Ovary (tissue), 9 donors: ENCODE measurements around the gene ASCC3. TPM values are rescaled to one million over a fixed set of nuclear protein-coding genes. Genes with fewer than 3 reads are reported as not detected.

Experiments used
- DNase-seq, 5 donors: peaks; one replicate each; pipeline ENCODE4 v3.0.0-alpha.2; 2019 to 2020
- H3K27ac ChIP-seq, 2 donors: fragments of 200-600 bp; one replicate each; pipeline versions ENCODE4 v1.5.1 to v1.8.0; 2019 to 2022
- H3K27me3 ChIP-seq: fragments of 200-600 bp; one replicate; pipeline ENCODE4 v1.8.0; 2022
- H3K36me3 ChIP-seq: fragments of 200-600 bp; sonication (generic); one replicate; pipeline ENCODE4 v1.5.1; 2019
- H3K4me1 ChIP-seq: one replicate; pipeline ENCODE4 v1.8.1; 2013; ENCODE audit warnings: mild to moderate bottlenecking, moderate library complexity; ENCODE audit not compliant: insufficient read depth
- H3K4me3 ChIP-seq: fragments of 200-600 bp; sonication (generic); one replicate; pipeline ENCODE4 v1.5.1; 2017
- H3K9me3 ChIP-seq, 2 donors: fragments of 200-600 bp in 1 of 2; sonication (generic) in 1 of 2; one replicate each; pipeline versions ENCODE4 v1.5.1 to v1.8.1; 2013 to 2019; ENCODE audit warnings: mild to moderate bottlenecking in 1 of 2, moderate library complexity in 1 of 2
- CTCF ChIP-seq, 3 donors: fragments of 450-650 bp in 2 of 3; fragments of 200-600 bp in 1 of 3; IDR thresholded peaks; one replicate each; pipeline versions ENCODE4 v1.5.1 to v1.8.0; 2016 to 2022; ENCODE audit warnings: antibody characterized with exemption in 3 of 3, mild to moderate bottlenecking in 1 of 3
- EP300 ChIP-seq: sonication (generic); formaldehyde crosslinking; IDR thresholded peaks from one replicate; pipeline ENCODE4 v1.6.1; 2017; ENCODE audit warnings: antibody characterized with exemption
- POLR2A ChIP-seq: fragments of 450-650 bp; IDR thresholded peaks from one replicate; pipeline ENCODE4 v1.6.1; 2017; ENCODE audit warnings: antibody characterized with exemption, mild to moderate bottlenecking, moderate library complexity
- WGBS, 3 donors: extraction: QIAGEN DNeasy Blood & Tissue Kit in 1 of 3; methylation state at CpG; one replicate each; pipeline versions ENCODE4 v1.1.5 to v1.1.7; 2013 to 2017; 5-methylcytosine and 5-hydroxymethylcytosine counted together
- intact Hi-C, 4 donors: fragments of 100-400 bp; cut with DNase I; formaldehyde crosslinking; loops; one replicate each; pipeline versions ENCODE4 v1.11.0 to v1.15.1; 2022 to 2023
- polyA plus RNA-seq, 2 donors: library from polyadenylated mRNA; stranded (reverse); fragments of 200-250 nt in 1 of 2; fragments of 350-450 nt in 1 of 2; fragmentation: Illumina TruSeq in 1 of 2; extraction: RNeasy Lipid Tissue Mini Kit (QIAGEN cat#74804) in 1 of 2; gene quantifications; one replicate each; pipeline ENCODE4 v1.2.3, GENCODE V29; 2013 to 2014
- total RNA-seq, 7 donors: library from RNA; depleted of rRNA in 2 of 7; stranded (reverse); fragments of >200 nt in 2 of 7; fragmentation: NEBNext Ultra II Directional in 3 of 7; extraction: Animal tissue kit (Norgen Biotek cat#: 25700) in 3 of 7; gene quantifications; one replicate each; pipeline versions ENCODE4 v1.1.0 to v1.2.4, GENCODE V29; 2016 to 2023
- donor health status: DM: no; HTN: no; CAD: no; lungs with moderate emphysema.
- donor health status: DM: no; HTN: no; CAD: no.
- donor health status: Bipolar disorder and iron deficiency.
- donor health status: DM: yes; HTN: yes; CAD: no.
- donor health status: DM: no; HTN: no; CAD: no.
- donor health status: DM: yes; HTN: yes; CAD: no.

ASCC3 gene
- total and polyA plus RNA-seq, 9 donors = 8.2 to 34.2 (median 22.0) TPM

- no peak overlapping the region for H3K27ac ChIP-seq
- H3K4me3 ChIP-seq = no peak overlapping the region
- peaks cover 5% of the 10 kb centered on the region for H3K4me1 ChIP-seq
- no peak for DNase-seq
- H3K9me3 ChIP-seq = no peaks in the 10 kb centered on the region
- H3K36me3 ChIP-seq = no peaks in the 10 kb centered on the region
- H3K27me3 ChIP-seq = no peaks in the 10 kb centered on the region
- intact Hi-C loops = no loop called here
- TF ChIP-seq EP300 = no peak
Measured at GRCh38 chr6:100877851-100878250, 3.3 kb downstream of the ASCC3 start.

- no peaks in the 10 kb centered on the region for H3K9me3 ChIP-seq
- no peaks in the 10 kb centered on the region for H3K4me1 ChIP-seq
- no peak for DNase-seq
- intact Hi-C loops = no loop called here
- H3K27ac ChIP-seq = no peak overlapping the region
- H3K27me3 ChIP-seq = no peaks in the 10 kb centered on the region
- TF ChIP-seq POLR2A = no peak
- no peak for TF ChIP-seq CTCF (IDR thresholded peaks at IDR 0.05)
- no peak for TF ChIP-seq EP300
- H3K4me3 ChIP-seq = no peak overlapping the region
- H3K36me3 ChIP-seq = no peaks in the 10 kb centered on the region
Measured at GRCh38 chr6:100876251-100876650, 4.9 kb downstream of the ASCC3 start.

- Histone ChIP-seq H3K4me3 (no peak overlapping the region), H3K27ac (no peak overlapping the region), H3K36me3 (no peaks in the 10 kb centered on the region), H3K4me1 (no peaks in the 10 kb centered on the region), H3K9me3 (no peaks in the 10 kb centered on the region), H3K27me3 (no peaks in the 10 kb centered on the region)
- intact Hi-C loops = no loop called here
- 97 to 98% (median 98%) methylated on average over 2 of the region's 2 CpGs for WGBS, 3 donors
- no peak for DNase-seq
- TF ChIP-seq EP300 = no peak
- TF ChIP-seq CTCF (IDR thresholded peaks at IDR 0.05) = no peak
- no peak for TF ChIP-seq POLR2A
Measured at GRCh38 chr6:100865525-100865924, 15.6 kb downstream of the ASCC3 start.

- no peaks in the 10 kb centered on the region for H3K36me3 ChIP-seq
Measured at GRCh38 chr6:100862063-100862462, 19.1 kb downstream of the ASCC3 start.

GRCh38 chr6:100856146-100856545, 25.0 kb downstream of the ASCC3 start:
- no peaks in the 10 kb centered on the region for H3K4me1 ChIP-seq
- no peaks in the 10 kb centered on the region for H3K36me3 ChIP-seq
- DNase-seq = no peak
- no peak overlapping the region for H3K4me3 ChIP-seq
- intact Hi-C loops = no loop called here
- no peaks in the 10 kb centered on the region for H3K9me3 ChIP-seq
- TF ChIP-seq EP300 (no peak), CTCF (IDR thresholded peaks at IDR 0.05) (no peak), POLR2A (no peak)
- no peak overlapping the region for H3K27ac ChIP-seq
- H3K27me3 ChIP-seq = no peaks in the 10 kb centered on the region

More at GRCh38 chr6:100862063-100862462, 19.1 kb downstream of the ASCC3 start:
- DNase-seq = no peak
- intact Hi-C loops = no loop called here
- TF ChIP-seq POLR2A (no peak), CTCF (IDR thresholded peaks at IDR 0.05) (no peak), EP300 (no peak)
- 87 to 95% (median 88%) methylated on average over 2 of the region's 2 CpGs for WGBS, 3 donors
- Histone ChIP-seq H3K27ac (no peak overlapping the region), H3K9me3 (no peaks in the 10 kb centered on the region), H3K4me3 (no peak overlapping the region), H3K27me3 (no peaks in the 10 kb centered on the region), H3K4me1 (no peaks in the 10 kb centered on the region)
